NCI-H82 treated with DMSO at 0.1 percent for 48 hours (cell line): ENCODE results near the gene TLCD4.

Experiments used
- DNase-seq: peaks from one replicate; lab custom pipeline; 2025; ENCODE audit not compliant: unreplicated experiment; lab: John Stamatoyannopoulos, UW

Gene TLCD4

GRCh38 chr1:95094923-95095322, 22.2 kb upstream of the TLCD4 start:
- no peak for DNase-seq

GRCh38 chr1:95095833-95096217, 21.3 kb upstream of the TLCD4 start:
- DNase-seq: no peak

DNA sequence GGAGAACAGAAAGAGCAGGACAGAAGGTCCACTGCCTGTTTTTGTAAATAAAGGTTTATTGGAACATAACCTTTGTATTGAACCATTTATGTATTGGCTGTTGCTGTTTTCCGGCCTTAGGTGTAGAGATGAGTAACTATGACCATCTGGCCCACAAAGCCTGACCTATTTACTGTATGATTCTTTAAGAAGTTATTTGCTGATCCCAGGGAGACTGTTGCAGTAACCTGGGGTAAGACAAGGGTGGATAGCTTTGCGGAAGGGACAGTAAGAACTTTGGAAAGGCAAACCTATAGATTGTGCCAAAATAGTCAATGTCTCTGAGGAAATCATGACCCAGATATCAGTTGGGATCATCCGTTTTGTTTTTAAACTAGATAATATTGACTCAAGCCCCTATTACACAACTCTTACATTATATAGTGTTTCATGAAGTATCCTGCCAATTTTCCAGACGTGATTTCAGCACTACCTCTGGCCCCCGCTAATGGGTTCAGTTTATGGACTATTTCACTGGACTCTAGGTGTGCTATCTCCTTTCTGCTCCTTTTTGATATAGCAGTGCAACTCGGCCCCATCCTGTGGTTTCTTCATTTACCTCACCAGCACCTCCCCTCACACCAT, 20.8 kb upstream of the TLCD4 start:
- DNase-seq: no peak

- DNase-seq: no peak
These were observed 19.7 kb upstream of the TLCD4 start for GRCh38 chr1:95097426-95097825.

DNA sequence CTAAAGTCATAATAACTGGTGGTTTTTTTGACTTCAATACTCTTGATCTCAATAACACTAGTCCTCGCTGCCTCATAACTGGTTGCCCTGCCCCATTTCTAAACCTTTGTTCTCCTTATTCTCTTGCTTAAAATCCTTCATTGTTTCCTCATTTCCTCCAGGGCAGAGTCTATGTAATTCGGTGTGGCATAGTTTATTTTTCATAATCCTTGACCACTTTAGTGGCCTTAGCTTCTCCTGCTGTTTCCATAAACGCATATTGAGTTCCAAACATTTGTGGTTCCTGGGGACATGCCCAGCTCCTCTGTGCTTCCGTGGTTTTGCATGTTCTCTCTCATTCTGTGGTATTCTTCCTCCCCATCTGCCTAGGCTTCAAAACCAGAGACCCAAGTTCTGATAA, 19.0 kb upstream of the TLCD4 start:
- DNase-seq: no peak

- DNase-seq: no peak
These were observed 8.4 kb upstream of the TLCD4 start for GRCh38 chr1:95108792-95109191.

DNA sequence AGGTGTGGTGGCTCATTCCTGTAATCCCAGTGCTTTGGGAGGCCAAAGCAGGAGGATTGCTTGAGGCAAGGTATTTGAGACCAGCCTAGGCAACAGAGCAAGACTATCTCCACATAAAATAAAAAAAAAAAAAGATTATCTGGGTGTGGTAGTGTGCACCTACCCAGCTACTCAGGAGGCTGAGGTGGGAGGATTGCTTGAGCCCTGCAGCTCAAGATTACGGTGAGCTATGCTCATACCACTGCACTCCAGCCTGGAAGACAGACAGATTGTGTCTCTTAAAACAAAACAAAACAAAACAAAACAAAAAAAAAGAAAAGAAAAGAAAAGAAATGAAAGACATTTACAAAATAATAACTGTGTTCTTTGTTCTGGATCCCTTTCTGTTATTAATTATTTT, 6.1 kb upstream of the TLCD4 start:
- DNase-seq: no peak

DNA sequence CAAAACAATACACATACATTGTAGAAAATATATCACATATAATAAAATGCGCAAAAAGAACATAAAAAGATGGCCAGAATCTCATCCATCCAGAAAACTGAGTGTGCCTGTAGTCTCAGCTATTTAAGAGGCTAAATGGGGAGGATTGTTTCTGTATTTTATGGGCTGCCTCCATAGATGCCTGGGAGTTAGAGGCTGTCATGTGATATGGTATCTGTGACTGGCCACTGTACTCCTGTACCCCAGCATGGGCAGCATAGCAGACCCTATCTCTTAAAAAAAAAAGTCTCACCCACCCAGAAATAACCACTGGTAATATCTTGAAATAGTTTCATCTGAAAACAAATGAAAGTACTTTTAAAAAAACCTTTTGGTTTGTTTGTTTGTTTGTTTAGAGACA, 3.5 kb upstream of the TLCD4 start:
- no peak for DNase-seq

DNA sequence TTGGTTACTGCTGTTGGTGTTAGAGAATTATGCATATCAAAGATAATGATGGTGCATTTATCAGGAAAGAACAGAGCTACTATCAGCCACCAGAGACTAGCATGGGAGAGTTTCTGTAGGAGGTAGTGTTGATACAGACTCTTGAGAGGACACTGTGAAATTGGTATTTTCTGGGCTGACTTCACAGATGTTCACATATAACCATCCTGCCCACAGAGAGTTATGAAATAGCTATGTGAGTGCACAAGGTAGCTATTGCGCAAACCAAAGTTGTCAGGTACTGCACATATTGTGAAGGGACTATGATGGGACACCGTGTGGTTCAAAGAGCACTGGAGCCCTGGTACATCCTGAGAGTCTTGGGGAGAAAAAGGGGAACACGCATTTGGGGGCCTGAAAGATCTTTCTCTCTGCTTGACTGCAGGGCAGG, 1.4 kb upstream of the TLCD4 start:
- DNase-seq: no peak

DNA sequence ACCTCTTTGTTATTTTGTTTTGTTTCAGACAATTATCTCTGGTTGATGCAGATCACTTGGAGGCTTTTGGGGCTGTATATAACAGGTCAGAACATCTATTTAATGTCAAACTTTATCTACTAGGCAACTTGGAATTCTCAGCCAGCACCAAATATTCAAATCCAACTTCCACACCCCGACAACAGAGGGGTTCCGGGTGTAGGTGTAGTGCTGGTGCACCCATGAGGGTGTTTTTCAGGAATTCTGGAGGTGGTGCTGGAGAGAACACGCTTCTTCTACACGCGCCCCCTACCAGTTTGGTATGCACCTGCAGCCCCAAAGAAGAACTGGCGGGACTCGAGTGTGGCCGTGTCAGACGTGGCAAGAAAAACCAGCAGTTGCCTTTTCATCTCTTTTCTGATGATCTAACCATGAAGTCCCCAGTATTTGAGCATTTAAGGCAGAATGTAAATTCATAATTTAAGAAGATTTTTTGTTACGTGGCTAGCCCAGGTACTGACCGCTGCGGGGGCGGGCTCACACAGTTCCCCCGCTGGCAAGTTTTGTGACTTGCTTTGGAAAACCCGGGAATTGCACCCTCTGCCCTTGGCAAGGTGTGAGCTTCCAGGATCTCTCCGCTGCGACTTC, 462 bp upstream of the TLCD4 start:
- peak; percentile 57 for DNase-seq

DNA sequence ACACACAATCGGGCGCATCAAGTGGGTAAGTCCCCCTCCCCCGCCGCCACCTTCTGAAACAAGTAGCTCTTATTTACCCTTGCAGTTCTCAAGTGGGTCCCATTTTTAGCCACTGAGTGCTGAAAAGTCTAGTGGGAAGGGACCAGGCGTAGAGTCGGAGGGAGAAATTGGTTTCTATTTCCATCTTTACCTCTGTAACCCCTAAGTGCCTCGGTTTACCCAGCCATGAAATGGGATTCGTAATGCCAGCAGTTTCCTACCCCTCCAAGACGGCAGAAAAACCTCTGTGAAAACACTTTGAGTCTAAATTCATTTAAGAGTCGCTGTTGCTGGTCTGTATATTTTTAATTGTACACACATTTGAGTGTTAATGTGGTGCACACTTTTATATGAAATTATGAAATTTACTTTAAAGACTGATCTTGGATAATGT, 928 bp downstream of the TLCD4 start:
- no peak for DNase-seq

DNA sequence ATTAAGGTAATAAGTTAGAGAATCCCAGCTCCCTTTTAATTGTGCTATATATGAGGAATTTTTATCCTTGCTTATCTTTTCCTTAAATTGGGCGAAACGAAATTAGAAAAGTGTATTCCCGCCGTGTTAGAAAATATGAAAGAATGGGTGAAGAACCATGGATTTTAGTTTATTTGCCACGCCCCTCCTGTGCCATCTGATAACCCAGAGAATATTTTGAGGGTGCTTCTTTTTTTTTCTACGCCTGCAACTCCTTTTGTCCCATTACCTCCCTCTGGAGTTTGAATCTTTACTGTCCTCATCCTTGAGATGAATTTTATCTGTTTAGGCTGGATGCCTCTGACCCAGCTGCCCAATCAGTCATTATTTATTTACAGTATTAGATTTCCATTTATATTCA, 1.6 kb downstream of the TLCD4 start:
- no peak for DNase-seq

GRCh38 chr1:95119273-95119672, 2.1 kb downstream of the TLCD4 start:
- no peak for DNase-seq

DNA sequence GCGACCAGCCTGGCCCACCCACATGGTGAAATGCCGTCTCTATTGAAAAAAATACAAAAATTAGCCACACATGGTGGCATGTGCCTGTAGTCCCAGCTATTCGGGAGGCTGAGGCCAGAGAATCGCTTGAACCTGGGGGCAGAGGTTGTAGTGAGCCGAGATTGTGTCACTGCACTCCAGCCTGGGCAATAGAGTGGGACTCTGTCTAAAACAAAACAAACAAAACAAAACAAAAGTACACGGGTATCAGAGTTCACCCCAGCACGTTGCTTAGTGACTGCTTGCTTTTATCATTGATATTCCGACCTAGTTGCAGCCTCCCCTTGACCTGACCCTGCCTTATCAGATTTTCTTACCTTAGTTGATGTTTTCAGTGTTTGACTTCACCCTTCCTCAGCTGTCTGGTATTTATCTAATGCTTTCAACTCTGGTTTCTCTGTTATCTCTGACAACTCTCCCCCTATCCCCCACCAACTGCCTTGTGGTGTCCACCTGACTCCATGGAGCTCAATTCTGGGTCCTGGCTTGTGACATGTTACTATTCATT, 5.1 kb downstream of the TLCD4 start:
- no peak for DNase-seq

DNA sequence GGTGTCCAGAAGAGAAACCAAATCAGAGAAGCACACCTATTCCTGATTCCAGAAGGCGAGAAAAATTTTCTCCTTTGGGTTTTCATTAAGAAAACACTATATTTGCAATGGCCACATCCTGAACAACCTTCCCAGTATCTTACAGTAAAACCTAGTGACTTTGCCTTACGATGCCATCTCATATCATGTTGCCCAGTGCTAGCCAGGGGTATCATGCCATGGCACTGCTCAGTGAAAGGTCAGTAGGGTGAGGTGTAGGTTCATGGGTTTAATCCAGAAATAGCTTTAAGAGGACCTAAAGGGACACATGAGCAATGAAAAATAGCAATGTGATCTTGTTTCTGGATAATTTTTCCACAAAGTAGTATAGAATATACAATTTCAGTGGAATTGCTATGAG, 7.2 kb downstream of the TLCD4 start:
- no peak for DNase-seq

DNA sequence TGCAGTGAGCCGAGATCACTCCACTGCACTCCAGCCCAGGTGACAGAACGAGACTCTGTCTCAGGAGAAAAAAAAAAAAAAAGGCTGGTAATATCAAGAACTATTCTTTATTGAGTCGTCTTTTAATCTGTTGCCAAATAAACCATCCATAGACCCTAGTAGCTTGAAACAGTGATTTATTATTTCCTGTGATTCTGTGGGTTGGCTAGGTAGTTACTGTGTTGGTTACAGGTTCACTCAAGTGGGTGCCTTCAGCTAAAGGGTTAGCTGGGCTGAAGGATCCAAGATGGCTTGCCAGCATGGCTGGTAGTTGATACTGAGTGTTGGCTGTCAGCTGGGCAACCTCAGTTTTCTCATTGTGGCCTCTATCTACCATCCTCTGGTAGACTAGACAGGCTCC, 9.2 kb downstream of the TLCD4 start:
- DNase-seq: no peak

DNA sequence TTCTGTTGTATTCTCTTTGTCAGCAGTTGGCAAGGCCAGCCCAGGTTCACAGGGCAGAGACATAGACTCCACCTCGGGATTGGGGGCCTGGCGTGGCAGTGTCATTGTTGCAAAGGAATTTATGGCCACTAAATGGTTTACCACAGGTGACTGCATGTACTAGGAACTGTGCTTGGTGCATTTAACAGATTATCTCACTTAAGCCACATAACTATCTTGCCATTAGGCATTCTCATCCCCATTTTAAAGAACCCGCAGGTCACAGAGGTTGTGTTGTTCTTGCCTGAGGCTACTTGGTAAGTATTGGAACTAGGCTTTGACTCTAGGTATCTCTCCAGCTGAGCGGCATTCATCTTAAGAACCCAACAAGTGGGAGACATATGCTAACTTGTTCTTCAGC, 9.7 kb downstream of the TLCD4 start:
- DNase-seq: no peak

DNA sequence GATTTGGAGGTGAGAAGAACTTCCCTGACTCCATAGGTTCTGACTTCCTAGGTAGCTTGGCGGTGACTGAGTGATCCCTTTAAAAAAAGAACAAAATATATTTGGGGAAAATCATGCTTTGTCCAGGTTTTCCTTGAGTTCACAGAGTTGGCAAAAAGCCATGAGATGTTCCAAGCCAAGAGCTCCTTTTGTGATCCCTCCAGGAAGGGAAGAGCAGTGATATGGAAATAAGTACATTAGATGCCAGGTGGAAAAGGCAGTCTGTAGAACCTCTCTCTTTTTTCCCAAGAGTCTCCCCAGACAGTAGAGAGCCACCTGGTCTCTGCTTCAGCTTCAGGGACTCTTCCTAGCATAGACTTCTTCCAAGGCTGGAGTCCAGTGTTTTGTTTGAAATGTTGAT, 10.2 kb downstream of the TLCD4 start:
- DNase-seq: no peak

GRCh38 chr1:95132762-95133161, 15.6 kb downstream of the TLCD4 start:
- no peak for DNase-seq

- peak; percentile 26 for DNase-seq
These were observed 16.5 kb downstream of the TLCD4 start for GRCh38 chr1:95133687-95134086.

DNA sequence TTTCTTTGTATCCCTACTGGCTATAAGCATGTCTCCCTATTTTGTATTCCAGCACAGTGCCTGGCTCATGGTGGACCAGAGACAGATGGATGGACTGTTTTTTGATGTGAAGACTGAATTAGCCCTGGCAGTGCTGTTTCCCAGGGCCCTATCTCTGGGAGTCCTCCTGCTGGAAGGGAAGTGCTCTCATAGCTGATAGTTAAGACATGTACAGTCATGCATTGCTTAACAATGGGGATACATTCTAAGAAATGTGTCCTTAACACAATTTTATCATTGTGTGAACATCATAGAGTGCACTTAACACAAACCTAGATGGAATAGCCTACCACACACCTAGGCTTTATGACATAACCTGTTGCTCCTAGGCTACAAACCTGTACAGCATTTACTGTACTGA, 21.1 kb downstream of the TLCD4 start:
- no peak for DNase-seq

GRCh38 chr1:95139039-95139438, 21.9 kb downstream of the TLCD4 start:
- no peak for DNase-seq

DNA sequence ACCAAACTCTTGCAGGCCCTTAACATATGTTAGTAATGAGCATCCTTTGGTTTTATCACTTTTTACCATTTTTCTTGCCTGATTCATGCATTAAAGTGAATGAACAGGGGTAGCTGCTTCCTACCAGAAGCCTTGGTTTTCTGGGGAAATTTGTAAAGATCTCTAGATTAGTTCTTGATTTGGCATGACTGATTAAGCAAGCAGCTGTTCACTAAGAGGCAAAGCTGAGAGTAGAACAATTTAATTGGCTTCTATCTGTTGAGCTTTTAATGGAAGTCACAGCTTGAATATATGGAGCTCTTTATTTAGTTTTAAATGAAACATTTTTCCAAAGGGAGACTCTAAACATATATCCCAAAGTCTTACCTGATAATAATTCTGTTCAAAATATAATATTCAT, 23.6 kb downstream of the TLCD4 start:
- DNase-seq: peak; percentile 22
